ENCODE data around the gene RSU1.

- TF ChIP-seq CTCF (IDR thresholded peaks at IDR 0.05; ENCODE audit: low read length) (no peak), EZH2 (IDR thresholded peaks at IDR 0.05; ENCODE audit: borderline replicate concordance, low read length) (no peak)
These were observed 37.8 kb downstream of the RSU1 start for GRCh38 chr10:16779384-16779915.

Data from OCI-LY1 (cell line).